Neural cell (in vitro differentiated cells): Measurements from ENCODE around the gene HOXA7. TPM values are rescaled to one million over a fixed set of nuclear protein-coding genes. Genes with fewer than 3 reads are reported as not detected.

Source experiments
- H2AFZ ChIP-seq: fragments of 200-600, 300-800 bp; sonication (generic), shearing (Covaris generic); 2 replicates; pipeline ENCODE4 v1.6.0; 2014; ENCODE audit warnings: low read depth, mild to moderate bottlenecking, antibody characterized with exemption, low read length, moderate library complexity
- H3F3A ChIP-seq: fragments of 200-600 bp; shearing (Covaris generic); 2 replicates; pipeline ENCODE4 v1.6.1; 2016; ENCODE audit warnings: mild to moderate bottlenecking, moderate library complexity, mixed read lengths, antibody characterized with exemption, low read length; ENCODE audit not compliant: insufficient read depth, poor library complexity, severe bottlenecking
- H3K27ac ChIP-seq: fragments of 200-600, 300-800 bp; sonication (generic), shearing (Covaris generic); 2 replicates; pipeline ENCODE4 v1.5.1; 2014; ENCODE audit warnings: mild to moderate bottlenecking, low read length, moderate library complexity
- H3K27me3 ChIP-seq: fragments of 300-800, 200-600 bp; sonication (generic), shearing (Covaris generic); 2 replicates; pipeline ENCODE4 v1.6.0; 2014; ENCODE audit warnings: mild to moderate bottlenecking, low read depth, low read length, moderate library complexity; ENCODE audit not compliant: insufficient read depth
- H3K36me3 ChIP-seq: fragments of 300-800, 200-600 bp; sonication (generic), shearing (Covaris generic); 2 replicates; pipeline ENCODE4 v1.5.1; 2014; ENCODE audit warnings: mild to moderate bottlenecking, antibody characterized with exemption, low read length, moderate library complexity; ENCODE audit not compliant: insufficient read depth
- H3K4me2 ChIP-seq: fragments of 300-800, 200-600 bp; sonication (generic), shearing (Covaris generic); 2 replicates; pipeline ENCODE4 v1.6.0; 2014; ENCODE audit warnings: mild to moderate bottlenecking, low read length
- H3K4me3 ChIP-seq: fragments of 300-800, 200-600 bp; sonication (generic), shearing (Covaris generic); 2 replicates; pipeline ENCODE4 v1.5.1; 2014; ENCODE audit warnings: mild to moderate bottlenecking, low read length, moderate library complexity
- H3K79me2 ChIP-seq: fragments of 200-600 bp; shearing (Covaris generic); replicated peaks from 2 replicates; pipeline ENCODE4 v1.6.0; 2014; ENCODE audit warnings: mild to moderate bottlenecking, low read length, moderate library complexity; ENCODE audit not compliant: insufficient read depth
- H3K9ac ChIP-seq: fragments of 300-800, 200-600 bp; sonication (generic), shearing (Covaris generic); 2 replicates; pipeline ENCODE4 v1.6.1; 2016; ENCODE audit warnings: mild to moderate bottlenecking, low read length, mixed read lengths
- H3K9me2 ChIP-seq: fragments of 200-600 bp; shearing (Covaris generic); 2 replicates; pipeline ENCODE4 v1.6.1; 2016; ENCODE audit warnings: mild to moderate bottlenecking, low read length, mixed read lengths; ENCODE audit not compliant: insufficient read depth
- H3K9me3 ChIP-seq: fragments of 200-600, 300-800 bp; sonication (generic), shearing (Covaris generic); 2 replicates; pipeline ENCODE4 v1.6.1; 2016; ENCODE audit warnings: mild to moderate bottlenecking, mixed run types, low read length, moderate library complexity, mixed read lengths
- H4K20me1 ChIP-seq: fragments of 200-600 bp; shearing (Covaris generic); 2 replicates; pipeline ENCODE4 v1.6.1; 2016; ENCODE audit warnings: mild to moderate bottlenecking, mixed run types; ENCODE audit not compliant: insufficient read depth
- EP300 ChIP-seq: fragments of 450-650 bp; conservative IDR thresholded peaks from 2 replicates; pipeline ENCODE4 v1.6.1; 2014; ENCODE audit warnings: antibody characterized with exemption, mild to moderate bottlenecking, moderate library complexity; ENCODE audit not compliant: poor library complexity, severe bottlenecking
- EZH2 ChIP-seq: fragments of 200-600, 300-800 bp; shearing (Covaris generic), sonication (generic); IDR thresholded peaks from 2 replicates; pipeline ENCODE4 v1.6.1; 2014; ENCODE audit warnings: antibody characterized with exemption, low read length, borderline replicate concordance, mild to moderate bottlenecking; ENCODE audit not compliant: insufficient read depth, poor library complexity, severe bottlenecking
- MXI1 ChIP-seq: fragments of 450-650 bp; conservative IDR thresholded peaks from 2 replicates; pipeline ENCODE4 v1.6.1; 2014; ENCODE audit warnings: antibody characterized with exemption, mild to moderate bottlenecking; ENCODE audit not compliant: poor library complexity, severe bottlenecking
- POLR2AphosphoS5 ChIP-seq: IDR thresholded peaks from 2 replicates; pipeline ENCODE4 v1.6.1; 2012
- RAD21 ChIP-seq: fragments of 450-650 bp; conservative IDR thresholded peaks from 2 replicates; pipeline ENCODE4 v1.6.1; 2014; ENCODE audit warnings: antibody characterized with exemption, mild to moderate bottlenecking, moderate library complexity
- REST ChIP-seq: IDR thresholded peaks from 2 replicates; pipeline ENCODE4 v1.6.1; 2012; ENCODE audit warnings: borderline replicate concordance
- SMC3 ChIP-seq: fragments of 450-650 bp; conservative IDR thresholded peaks from 2 replicates; pipeline ENCODE4 v1.6.1; 2014; ENCODE audit warnings: antibody characterized with exemption, mild to moderate bottlenecking, moderate library complexity; ENCODE audit not compliant: poor library complexity
- TAF1 ChIP-seq: IDR thresholded peaks from 2 replicates; pipeline ENCODE4 v1.6.1; 2012; ENCODE audit warnings: low read depth
- polyA plus RNA-seq: library from polyadenylated mRNA; depleted of rRNA; stranded (reverse); fragments of >200 nt; gene quantifications from 2 replicates; pipeline ENCODE4 v1.2.3, GENCODE V29; 2014
- TF ChIP-seq, protein P1 (sequence below): fragments of 450-650 bp; IDR thresholded peaks from 2 replicates; pipeline ENCODE4 v1.5.1; 2014; ENCODE audit warnings: antibody characterized with exemption, mild to moderate bottlenecking, moderate library complexity; ENCODE audit not compliant: poor library complexity, severe bottlenecking

Gene HOXA7
- polyA plus RNA-seq, 1 donor from 2014 or later = not detected

GRCh38 chr7:27167916-27168264 lies 11.4 kb upstream of the HOXA7 start:
- no peak overlapping the region for H3K4me2 ChIP-seq

GRCh38 chr7:27166531-27167505 lies 10.3 kb upstream of the HOXA7 start:
- H2AFZ ChIP-seq = no peak overlapping the region
- H3K9ac ChIP-seq = no peak overlapping the region
- no peaks in the 10 kb centered on the region for H3K79me2 ChIP-seq
- H3K27ac ChIP-seq = no peak overlapping the region
- H3K4me3 ChIP-seq = no peak overlapping the region
- peaks cover 100% of the 10 kb centered on the region for H3K27me3 ChIP-seq
- no peaks in the 10 kb centered on the region for H3K9me2 ChIP-seq
- H3F3A ChIP-seq = no peaks in the 10 kb centered on the region
- H3K36me3 ChIP-seq = no peaks in the 10 kb centered on the region
- peaks cover 18% of the 10 kb centered on the region for H3K9me3 ChIP-seq
- no peaks in the 10 kb centered on the region for H4K20me1 ChIP-seq
- H3K4me2 ChIP-seq = no peak overlapping the region
- TF ChIP-seq REST = no peak
- TF ChIP-seq SMC3 = no peak
- TF ChIP-seq, protein P1, sequence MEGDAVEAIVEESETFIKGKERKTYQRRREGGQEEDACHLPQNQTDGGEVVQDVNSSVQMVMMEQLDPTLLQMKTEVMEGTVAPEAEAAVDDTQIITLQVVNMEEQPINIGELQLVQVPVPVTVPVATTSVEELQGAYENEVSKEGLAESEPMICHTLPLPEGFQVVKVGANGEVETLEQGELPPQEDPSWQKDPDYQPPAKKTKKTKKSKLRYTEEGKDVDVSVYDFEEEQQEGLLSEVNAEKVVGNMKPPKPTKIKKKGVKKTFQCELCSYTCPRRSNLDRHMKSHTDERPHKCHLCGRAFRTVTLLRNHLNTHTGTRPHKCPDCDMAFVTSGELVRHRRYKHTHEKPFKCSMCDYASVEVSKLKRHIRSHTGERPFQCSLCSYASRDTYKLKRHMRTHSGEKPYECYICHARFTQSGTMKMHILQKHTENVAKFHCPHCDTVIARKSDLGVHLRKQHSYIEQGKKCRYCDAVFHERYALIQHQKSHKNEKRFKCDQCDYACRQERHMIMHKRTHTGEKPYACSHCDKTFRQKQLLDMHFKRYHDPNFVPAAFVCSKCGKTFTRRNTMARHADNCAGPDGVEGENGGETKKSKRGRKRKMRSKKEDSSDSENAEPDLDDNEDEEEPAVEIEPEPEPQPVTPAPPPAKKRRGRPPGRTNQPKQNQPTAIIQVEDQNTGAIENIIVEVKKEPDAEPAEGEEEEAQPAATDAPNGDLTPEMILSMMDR = no peak
- no peak for TF ChIP-seq EZH2
- no peak for TF ChIP-seq EP300

More at GRCh38 chr7:27167916-27168264, 11.4 kb upstream of the HOXA7 start:
- no peak overlapping the region for H3K9ac ChIP-seq
- H2AFZ ChIP-seq = no peak overlapping the region
- H3K36me3 ChIP-seq = no peaks in the 10 kb centered on the region
- TF ChIP-seq MXI1 = no peak
- TF ChIP-seq TAF1 = no peak
- TF ChIP-seq REST = no peak
- no peak for TF ChIP-seq POLR2AphosphoS5
- no peak for TF ChIP-seq EP300
- no peak for TF ChIP-seq RAD21
- TF ChIP-seq SMC3 = no peak
- TF ChIP-seq EZH2 = no peak
- TF ChIP-seq, protein P1 = no peak
- H3K27me3 ChIP-seq = peaks cover 100% of the 10 kb centered on the region
- no peaks in the 10 kb centered on the region for H3K9me2 ChIP-seq
- H3K4me3 ChIP-seq = no peak overlapping the region
- H3K79me2 ChIP-seq = no peaks in the 10 kb centered on the region
- no peaks in the 10 kb centered on the region for H4K20me1 ChIP-seq
- H3F3A ChIP-seq = no peaks in the 10 kb centered on the region
- H3K9me3 ChIP-seq = peaks cover 25% of the 10 kb centered on the region
- no peak overlapping the region for H3K27ac ChIP-seq
